Measurements from ENCODE around the gene FBXO10. TPM values are rescaled to one million over a fixed set of nuclear protein-coding genes. Genes with fewer than 3 reads are reported as not detected.

FBXO10 gene
- total RNA-seq, 1 experiment from 2014 or later = 5.3 TPM

DNA sequence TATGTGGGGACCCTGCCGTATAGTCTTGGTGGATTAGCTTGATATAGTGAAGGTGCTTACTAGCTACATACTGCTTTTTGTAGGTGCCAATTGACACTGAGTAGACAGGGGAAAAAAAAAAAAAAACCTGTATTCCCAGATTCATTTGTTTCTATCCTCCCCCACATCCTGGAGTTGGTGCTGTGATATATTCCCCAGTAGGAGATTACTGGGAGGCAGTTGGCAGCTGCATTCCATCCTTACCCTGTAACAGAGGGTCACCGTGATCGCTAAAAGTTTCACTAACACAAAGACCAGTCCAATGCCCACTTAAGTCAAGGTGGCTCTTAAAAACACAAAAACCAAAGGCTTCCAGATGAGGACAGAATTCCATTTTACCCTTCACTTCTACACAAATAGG is 43.6 kb upstream of the FBXO10 start:
- H4K20me1 ChIP-seq (ENCODE audit: insufficient read depth) = no peaks in the 10 kb centered on the region
- H3K4me1 ChIP-seq (ENCODE audit: control insufficient read depth in 1 of 2, insufficient read depth in 2 of 2, low read length in 2 of 2) = no peaks in the 10 kb centered on the region
- no peaks in the 10 kb centered on the region for H3K79me2 ChIP-seq (ENCODE audit: insufficient read depth, low read length)
- no peak overlapping the region for H3K27ac ChIP-seq (ENCODE audit: low read depth, low read length)
- no peak overlapping the region for H2AFZ ChIP-seq (ENCODE audit: low read depth, low read length, poor library complexity, severe bottlenecking)
- ChIA-PET CTCF (no interaction called here), POLR2A (no interaction called here), RAD21 (ENCODE audit: low non-redundant PET in 1 of 2, low total read pairs in 2 of 2, uncharacterized antibody in 2 of 2, unreplicated experiment in 2 of 2) (no interaction called here)
- H3K4me3 ChIP-seq (replicated peaks in 1 of 2; ENCODE audit: low read depth in 1 of 2, low read length in 2 of 2) = no peak overlapping the region
- no peak overlapping the region for H3K9ac ChIP-seq (ENCODE audit: low read length)
- no peaks in the 10 kb centered on the region for H3K27me3 ChIP-seq (ENCODE audit: insufficient read depth, low read length)
- BruUV-seq (replicated peaks) = no TSS peak
- intact Hi-C loops (cut with micrococcal nuclease) = no loop called here
- TF ChIP-seq ZNF274 (IDR thresholded peaks at IDR 0.05; ENCODE audit: low read depth, low read length) (no peak), POLR2A (IDR thresholded peaks at IDR 0.05; ENCODE audit: borderline replicate concordance, extremely low read depth, insufficient read depth, insufficient read length) (no peak), EZH2 (IDR thresholded peaks at IDR 0.05) (no peak), JUND (IDR thresholded peaks at IDR 0.05) (no peak), POLR2AphosphoS5 (IDR thresholded peaks at IDR 0.05; ENCODE audit: low read depth, low read length) (no peak), ELF1 (IDR thresholded peaks at IDR 0.05; ENCODE audit: borderline replicate concordance, low read depth) (no peak), SP1 (IDR thresholded peaks at IDR 0.05; ENCODE audit: low read depth) (no peak), SIN3A (IDR thresholded peaks at IDR 0.05; ENCODE audit: low read depth) (no peak), TCF7L2 (IDR thresholded peaks at IDR 0.05; ENCODE audit: borderline replicate concordance, extremely low read depth, insufficient read depth, insufficient read length) (no peak), FOSL1 (IDR thresholded peaks at IDR 0.05; ENCODE audit: low read depth) (no peak), ZFX (IDR thresholded peaks at IDR 0.05) (no peak)
- TF ChIP-seq, protein P1, sequence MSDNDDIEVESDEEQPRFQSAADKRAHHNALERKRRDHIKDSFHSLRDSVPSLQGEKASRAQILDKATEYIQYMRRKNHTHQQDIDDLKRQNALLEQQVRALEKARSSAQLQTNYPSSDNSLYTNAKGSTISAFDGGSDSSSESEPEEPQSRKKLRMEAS (IDR thresholded peaks at IDR 0.05) = no peak
- TF ChIP-seq, protein P2, sequence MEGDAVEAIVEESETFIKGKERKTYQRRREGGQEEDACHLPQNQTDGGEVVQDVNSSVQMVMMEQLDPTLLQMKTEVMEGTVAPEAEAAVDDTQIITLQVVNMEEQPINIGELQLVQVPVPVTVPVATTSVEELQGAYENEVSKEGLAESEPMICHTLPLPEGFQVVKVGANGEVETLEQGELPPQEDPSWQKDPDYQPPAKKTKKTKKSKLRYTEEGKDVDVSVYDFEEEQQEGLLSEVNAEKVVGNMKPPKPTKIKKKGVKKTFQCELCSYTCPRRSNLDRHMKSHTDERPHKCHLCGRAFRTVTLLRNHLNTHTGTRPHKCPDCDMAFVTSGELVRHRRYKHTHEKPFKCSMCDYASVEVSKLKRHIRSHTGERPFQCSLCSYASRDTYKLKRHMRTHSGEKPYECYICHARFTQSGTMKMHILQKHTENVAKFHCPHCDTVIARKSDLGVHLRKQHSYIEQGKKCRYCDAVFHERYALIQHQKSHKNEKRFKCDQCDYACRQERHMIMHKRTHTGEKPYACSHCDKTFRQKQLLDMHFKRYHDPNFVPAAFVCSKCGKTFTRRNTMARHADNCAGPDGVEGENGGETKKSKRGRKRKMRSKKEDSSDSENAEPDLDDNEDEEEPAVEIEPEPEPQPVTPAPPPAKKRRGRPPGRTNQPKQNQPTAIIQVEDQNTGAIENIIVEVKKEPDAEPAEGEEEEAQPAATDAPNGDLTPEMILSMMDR (IDR thresholded peaks at IDR 0.05 in 2 of 3, conservative IDR thresholded peaks at IDR 0.05 in 1 of 3; ENCODE audit: borderline replicate concordance in 1 of 3, insufficient read depth in 1 of 3, low read depth in 2 of 3, low read length in 2 of 3) = no peak
- TF ChIP-seq, protein P3, sequence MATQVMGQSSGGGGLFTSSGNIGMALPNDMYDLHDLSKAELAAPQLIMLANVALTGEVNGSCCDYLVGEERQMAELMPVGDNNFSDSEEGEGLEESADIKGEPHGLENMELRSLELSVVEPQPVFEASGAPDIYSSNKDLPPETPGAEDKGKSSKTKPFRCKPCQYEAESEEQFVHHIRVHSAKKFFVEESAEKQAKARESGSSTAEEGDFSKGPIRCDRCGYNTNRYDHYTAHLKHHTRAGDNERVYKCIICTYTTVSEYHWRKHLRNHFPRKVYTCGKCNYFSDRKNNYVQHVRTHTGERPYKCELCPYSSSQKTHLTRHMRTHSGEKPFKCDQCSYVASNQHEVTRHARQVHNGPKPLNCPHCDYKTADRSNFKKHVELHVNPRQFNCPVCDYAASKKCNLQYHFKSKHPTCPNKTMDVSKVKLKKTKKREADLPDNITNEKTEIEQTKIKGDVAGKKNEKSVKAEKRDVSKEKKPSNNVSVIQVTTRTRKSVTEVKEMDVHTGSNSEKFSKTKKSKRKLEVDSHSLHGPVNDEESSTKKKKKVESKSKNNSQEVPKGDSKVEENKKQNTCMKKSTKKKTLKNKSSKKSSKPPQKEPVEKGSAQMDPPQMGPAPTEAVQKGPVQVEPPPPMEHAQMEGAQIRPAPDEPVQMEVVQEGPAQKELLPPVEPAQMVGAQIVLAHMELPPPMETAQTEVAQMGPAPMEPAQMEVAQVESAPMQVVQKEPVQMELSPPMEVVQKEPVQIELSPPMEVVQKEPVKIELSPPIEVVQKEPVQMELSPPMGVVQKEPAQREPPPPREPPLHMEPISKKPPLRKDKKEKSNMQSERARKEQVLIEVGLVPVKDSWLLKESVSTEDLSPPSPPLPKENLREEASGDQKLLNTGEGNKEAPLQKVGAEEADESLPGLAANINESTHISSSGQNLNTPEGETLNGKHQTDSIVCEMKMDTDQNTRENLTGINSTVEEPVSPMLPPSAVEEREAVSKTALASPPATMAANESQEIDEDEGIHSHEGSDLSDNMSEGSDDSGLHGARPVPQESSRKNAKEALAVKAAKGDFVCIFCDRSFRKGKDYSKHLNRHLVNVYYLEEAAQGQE (IDR thresholded peaks at IDR 0.05; ENCODE audit: low read depth) = no peak
- TF ChIP-seq, protein P4, sequence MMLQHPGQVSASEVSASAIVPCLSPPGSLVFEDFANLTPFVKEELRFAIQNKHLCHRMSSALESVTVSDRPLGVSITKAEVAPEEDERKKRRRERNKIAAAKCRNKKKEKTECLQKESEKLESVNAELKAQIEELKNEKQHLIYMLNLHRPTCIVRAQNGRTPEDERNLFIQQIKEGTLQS (IDR thresholded peaks at IDR 0.05) = no peak
- H3K36me3 ChIP-seq (ENCODE audit: control insufficient read depth in 1 of 2, insufficient read depth in 2 of 2, low read length in 2 of 2) = no peaks in the 10 kb centered on the region
- H3K9me2 ChIP-seq (ENCODE audit: insufficient read depth) = no peaks in the 10 kb centered on the region
- DNase-seq (ENCODE audit: low read depth, low spot score) = no peak
- H3K4me2 ChIP-seq (ENCODE audit: low read length) = no peak overlapping the region
- ATAC-seq = no peak
- no peaks in the 10 kb centered on the region for H3K9me3 ChIP-seq (ENCODE audit: control insufficient read depth in 1 of 2, insufficient read depth in 1 of 2, low read depth in 1 of 2, low read length in 2 of 2)
